ENCODE results near the gene KIF12.

The KIF12 gene

DNA sequence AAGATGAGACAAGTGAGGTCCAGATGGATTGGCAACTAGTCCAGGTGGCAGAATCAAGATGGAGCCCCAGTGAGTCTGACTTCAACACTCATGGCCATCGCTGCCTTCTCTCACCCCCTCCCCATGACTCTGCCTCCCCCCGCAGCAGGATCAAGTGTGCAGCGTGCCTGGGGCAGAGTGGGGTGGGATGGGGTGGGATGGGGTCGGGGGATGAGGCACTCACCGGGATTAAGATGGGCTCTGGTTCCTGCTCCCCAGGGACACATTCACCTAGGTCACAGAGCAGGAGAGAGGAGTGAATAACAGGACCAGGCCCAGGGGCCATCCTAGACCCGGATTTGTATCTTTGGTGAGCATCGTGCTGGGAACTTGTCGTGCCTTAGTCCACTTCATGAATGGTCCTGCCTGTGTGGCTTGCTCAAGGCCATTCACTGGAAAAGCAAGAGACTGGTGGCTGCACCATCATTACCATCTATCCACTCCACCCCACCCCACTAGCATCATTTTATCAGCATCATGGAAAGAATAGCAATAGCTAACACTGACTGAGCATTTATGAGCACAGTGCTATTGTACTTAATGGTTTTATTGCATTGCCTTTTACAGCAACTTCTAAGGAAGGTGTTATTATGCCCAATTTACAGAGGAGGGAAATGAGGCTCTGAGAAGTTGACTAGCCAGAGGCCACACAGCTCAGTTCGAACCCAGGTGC lies 29.5 kb downstream of the KIF12 start:
- Histone ChIP-seq H3K27ac (no peak overlapping the region), H3K4me1 (no peaks in the 10 kb centered on the region), H3K27me3 (ENCODE audit: control insufficient read depth, insufficient read depth, low read length) (no peaks in the 10 kb centered on the region), H3K9ac (no peak overlapping the region), H3K4me3 (ENCODE audit: low read depth, low read length) (no peak overlapping the region), H3K79me2 (no peaks in the 10 kb centered on the region), H3K4me2 (ENCODE audit: low read length) (no peak overlapping the region), H3K36me3 (ENCODE audit: control insufficient read depth, insufficient read depth, low read length) (no peaks in the 10 kb centered on the region), H2AFZ (no peak overlapping the region), H3K9me3 (ENCODE audit: control insufficient read depth, low read length) (no peaks in the 10 kb centered on the region)
- TF ChIP-seq, protein P1, sequence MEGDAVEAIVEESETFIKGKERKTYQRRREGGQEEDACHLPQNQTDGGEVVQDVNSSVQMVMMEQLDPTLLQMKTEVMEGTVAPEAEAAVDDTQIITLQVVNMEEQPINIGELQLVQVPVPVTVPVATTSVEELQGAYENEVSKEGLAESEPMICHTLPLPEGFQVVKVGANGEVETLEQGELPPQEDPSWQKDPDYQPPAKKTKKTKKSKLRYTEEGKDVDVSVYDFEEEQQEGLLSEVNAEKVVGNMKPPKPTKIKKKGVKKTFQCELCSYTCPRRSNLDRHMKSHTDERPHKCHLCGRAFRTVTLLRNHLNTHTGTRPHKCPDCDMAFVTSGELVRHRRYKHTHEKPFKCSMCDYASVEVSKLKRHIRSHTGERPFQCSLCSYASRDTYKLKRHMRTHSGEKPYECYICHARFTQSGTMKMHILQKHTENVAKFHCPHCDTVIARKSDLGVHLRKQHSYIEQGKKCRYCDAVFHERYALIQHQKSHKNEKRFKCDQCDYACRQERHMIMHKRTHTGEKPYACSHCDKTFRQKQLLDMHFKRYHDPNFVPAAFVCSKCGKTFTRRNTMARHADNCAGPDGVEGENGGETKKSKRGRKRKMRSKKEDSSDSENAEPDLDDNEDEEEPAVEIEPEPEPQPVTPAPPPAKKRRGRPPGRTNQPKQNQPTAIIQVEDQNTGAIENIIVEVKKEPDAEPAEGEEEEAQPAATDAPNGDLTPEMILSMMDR (IDR thresholded peaks at IDR 0.05), result no peak

DNA sequence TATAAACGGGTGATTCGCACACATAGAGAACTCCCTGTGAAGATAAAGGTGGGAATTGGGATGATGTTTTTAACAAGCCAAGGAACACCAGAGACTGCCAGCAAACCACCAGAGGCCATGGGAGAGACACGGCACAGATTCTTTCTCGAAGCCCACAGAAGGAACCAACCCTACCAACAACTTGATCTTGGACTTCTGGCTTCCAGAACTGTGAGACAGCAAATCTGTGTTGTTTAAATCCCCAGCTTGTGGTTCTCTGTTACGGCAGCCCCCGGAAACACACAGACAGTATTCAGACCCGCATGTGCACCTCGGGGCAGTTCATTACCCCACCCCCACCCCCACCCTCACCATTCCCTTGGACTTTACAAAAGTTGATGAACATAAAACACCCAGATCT lies 33.8 kb downstream of the KIF12 start:
- Histone ChIP-seq H3K36me3 (ENCODE audit: control insufficient read depth, insufficient read depth, low read length) (no peaks in the 10 kb centered on the region), H3K4me3 (ENCODE audit: low read depth, low read length) (no peak overlapping the region), H3K27ac (no peak overlapping the region), H3K4me2 (ENCODE audit: low read length) (no peak overlapping the region), H3K9me3 (ENCODE audit: control insufficient read depth, low read length) (no peaks in the 10 kb centered on the region), H2AFZ (no peak overlapping the region), H3K79me2 (no peaks in the 10 kb centered on the region), H3K27me3 (ENCODE audit: control insufficient read depth, insufficient read depth, low read length) (no peaks in the 10 kb centered on the region), H3K4me1 (no peaks in the 10 kb centered on the region), H3K9ac (no peak overlapping the region)
- TF ChIP-seq, protein P1 (IDR thresholded peaks at IDR 0.05), result no peak

DNA sequence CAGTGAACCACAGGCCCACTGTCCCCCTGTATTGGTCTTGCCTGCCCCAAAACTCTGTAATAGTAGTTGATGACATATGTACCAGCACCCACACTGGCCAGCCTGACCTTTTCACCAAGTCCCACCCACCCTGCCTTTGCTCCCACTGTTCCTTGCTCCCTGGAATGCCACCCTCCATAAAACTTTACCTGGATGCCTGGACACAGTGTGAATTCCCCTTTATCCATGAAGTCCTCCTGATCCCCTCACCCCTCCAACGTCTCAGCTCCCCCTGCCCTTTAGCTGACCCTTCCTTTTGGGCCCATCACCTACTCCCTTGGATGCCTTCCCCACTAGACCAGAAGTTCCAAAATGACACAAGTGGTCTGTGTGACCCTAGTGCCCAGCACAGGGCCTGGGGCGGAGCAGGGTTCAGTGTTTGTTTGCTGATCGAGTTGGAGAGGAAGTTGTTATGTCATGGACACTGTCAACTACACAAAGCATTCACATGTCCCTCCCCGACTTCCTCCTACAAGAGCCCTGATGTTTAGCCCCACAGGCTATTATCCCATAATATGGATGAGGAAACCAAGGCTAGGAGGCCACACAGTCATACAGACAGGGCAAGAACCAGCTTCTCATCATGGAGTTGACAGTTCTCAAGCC lies 37.1 kb downstream of the KIF12 start:
- TF ChIP-seq, protein P1 (IDR thresholded peaks at IDR 0.05), result no peak

DNA sequence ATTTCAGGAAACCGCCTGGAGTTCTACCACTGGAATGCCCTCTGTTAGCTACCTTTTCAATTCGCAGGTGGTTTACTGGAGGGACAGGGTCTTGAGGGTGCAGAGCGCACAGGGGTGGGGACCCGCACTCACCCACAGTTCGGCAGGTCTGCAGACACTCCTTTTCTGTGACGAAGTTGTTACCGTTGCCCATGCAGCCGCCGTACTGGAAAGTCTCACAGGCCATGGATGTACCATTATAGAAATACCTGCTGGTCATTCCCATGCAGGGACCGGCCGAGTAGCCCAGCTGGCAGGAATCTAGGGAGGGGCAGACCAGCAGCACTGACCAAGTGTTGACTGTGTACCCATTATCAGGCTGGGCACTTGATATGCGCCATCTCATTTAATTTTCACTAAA lies 37.8 kb downstream of the KIF12 start:
- Histone ChIP-seq H3K9me3 (ENCODE audit: control insufficient read depth, low read length) (no peaks in the 10 kb centered on the region), H2AFZ (no peak overlapping the region), H3K4me1 (no peaks in the 10 kb centered on the region), H3K79me2 (no peaks in the 10 kb centered on the region), H3K4me2 (ENCODE audit: low read length) (no peak overlapping the region), H3K27ac (no peak overlapping the region), H3K4me3 (ENCODE audit: low read depth, low read length) (no peak overlapping the region), H3K27me3 (ENCODE audit: control insufficient read depth, insufficient read depth, low read length) (no peaks in the 10 kb centered on the region), H3K36me3 (ENCODE audit: control insufficient read depth, insufficient read depth, low read length) (no peaks in the 10 kb centered on the region), H3K9ac (no peak overlapping the region)
- TF ChIP-seq, protein P1 (IDR thresholded peaks at IDR 0.05), result no peak

More for the DNA sequence above, 37.1 kb downstream of the KIF12 start:
- Histone ChIP-seq H3K27me3 (ENCODE audit: control insufficient read depth, insufficient read depth, low read length) (no peaks in the 10 kb centered on the region), H3K4me2 (ENCODE audit: low read length) (no peak overlapping the region), H3K27ac (no peak overlapping the region), H3K9me3 (ENCODE audit: control insufficient read depth, low read length) (no peaks in the 10 kb centered on the region), H3K4me1 (no peaks in the 10 kb centered on the region), H3K79me2 (no peaks in the 10 kb centered on the region), H3K9ac (no peak overlapping the region), H3K36me3 (ENCODE audit: control insufficient read depth, insufficient read depth, low read length) (no peaks in the 10 kb centered on the region), H2AFZ (no peak overlapping the region), H3K4me3 (ENCODE audit: low read depth, low read length) (no peak overlapping the region)
